OCI-LY7 (cell line): ENCODE measurements around the gene ARIH1. TPM values are rescaled to one million over a fixed set of nuclear protein-coding genes. Genes with fewer than 3 reads are reported as not detected.
"Not testable (repeated sequence)": the region's sequence is repeated elsewhere in the genome, so short reads cannot be mapped to it uniquely, and the experiment has no call there.

Experiments
- BruUV-seq: library from RNA; stranded (reverse); fragments of 400-500 nt; replicated peaks from 2 replicates; lab custom pipeline; 2021; lab: Mats Ljungman, UMichigan
- CTCF ChIA-PET: fragments of 300-600 bp; sonication (Branson Sonifier 250); formaldehyde crosslinking; loops from one replicate; lab custom pipeline; 2022; ENCODE audit warnings: antibody characterized with exemption; ENCODE audit not compliant: unreplicated experiment; lab: Charles Lee
- POLR2A ChIA-PET: fragments of 300-600 bp; sonication (Branson Sonifier 250); formaldehyde crosslinking; loops from one replicate; lab custom pipeline; 2022; ENCODE audit warnings: antibody characterized with exemption; lab: Charles Lee
- DNase-seq: peaks from one replicate; pipeline ENCODE4 v3.0.0-alpha.2; 2015; ENCODE audit warnings: low spot score
- H2AFZ ChIP-seq: fragments of 200-600 bp; sonication (generic), shearing (Covaris generic); 2 replicates; pipeline ENCODE4 v1.6.1; 2014; ENCODE audit warnings: mild to moderate bottlenecking, antibody characterized with exemption, low read length, moderate library complexity
- H3K27ac ChIP-seq: fragments of 200-600 bp; sonication (generic); 2 replicates; pipeline ENCODE4 v1.5.1; 2014; ENCODE audit warnings: mixed run types, low read depth, mild to moderate bottlenecking, moderate library complexity, low read length, inconsistent platforms; ENCODE audit not compliant: poor library complexity, severe bottlenecking
- H3K36me3 ChIP-seq: fragments of 200-600 bp; sonication (generic); 2 replicates; pipeline ENCODE4 v1.6.1; 2014; ENCODE audit warnings: mild to moderate bottlenecking, antibody characterized with exemption, low read length, moderate library complexity, mixed read lengths; ENCODE audit not compliant: insufficient read depth
- H3K4me1 ChIP-seq: fragments of 200-600 bp; sonication (generic); 2 replicates; pipeline ENCODE4 v1.5.1; 2014; ENCODE audit warnings: mild to moderate bottlenecking, low read length; ENCODE audit not compliant: insufficient read depth, poor library complexity, severe bottlenecking
- H3K4me2 ChIP-seq: fragments of 200-600 bp; sonication (generic); 2 replicates; pipeline ENCODE4 v1.6.1; 2014; ENCODE audit warnings: mild to moderate bottlenecking, low read length
- H3K4me3 ChIP-seq: fragments of 200-600 bp; sonication (generic); 2 replicates; pipeline ENCODE4 v1.5.1; 2014; ENCODE audit warnings: mild to moderate bottlenecking, low read depth, low read length; ENCODE audit not compliant: poor library complexity, severe bottlenecking
- H3K79me2 ChIP-seq: fragments of 200-600 bp; sonication (generic); 2 replicates; pipeline ENCODE4 v1.6.1; 2016; ENCODE audit warnings: low read depth, mild to moderate bottlenecking, low read length, moderate library complexity, mixed read lengths; ENCODE audit not compliant: insufficient read depth
- H3K9me2 ChIP-seq: fragments of 200-600 bp; sonication (generic); 2 replicates; pipeline ENCODE4 v1.6.1; 2016; ENCODE audit warnings: mild to moderate bottlenecking, low read length, mixed read lengths; ENCODE audit not compliant: insufficient read depth
- H3K9me3 ChIP-seq: fragments of 200-600 bp; sonication (generic); 2 replicates; pipeline ENCODE4 v1.6.1; 2014; ENCODE audit warnings: mild to moderate bottlenecking, mixed run types, low read length, mixed read lengths
- H4K20me1 ChIP-seq: fragments of 200-600 bp; sonication (generic); 2 replicates; pipeline ENCODE4 v1.6.1; 2014; ENCODE audit warnings: mild to moderate bottlenecking, antibody characterized with exemption, low read length, moderate library complexity, mixed read lengths; ENCODE audit not compliant: insufficient read depth
- intact Hi-C: fragments of 100-400 bp; cut with micrococcal nuclease; formaldehyde crosslinking; loops from one replicate; pipeline ENCODE4 v1.10.0; 2022; ENCODE audit not compliant: unreplicated experiment
- total RNA-seq, 2 experiments: library from RNA; depleted of rRNA in 1 of 2; stranded (reverse); fragments of >200 nt in 1 of 2; shearing (Covaris generic) in 1 of 2; gene quantifications; 2 replicates each; pipeline ENCODE4 v1.2.3, GENCODE V29; 2014 to 2022

The ARIH1 gene
- total RNA-seq, 2 experiments from 2014 or later, result 33.0 to 142 TPM

- BruUV-seq, POLR2A ChIA-PET, H3K79me2 ChIP-seq, H3K27ac ChIP-seq, H2AFZ ChIP-seq, H3K4me3 ChIP-seq, CTCF ChIA-PET, H3K4me1 ChIP-seq, H3K4me2 ChIP-seq, intact Hi-C loops, DNase-seq, H3K9me2 ChIP-seq, H4K20me1 ChIP-seq, H3K36me3 ChIP-seq, H3K9me3 ChIP-seq: not testable (repeated sequence)
These were observed 174.6 kb downstream of the ARIH1 start for GRCh38 chr15:72648631-72649253.

Other genes starting within 250 kb of the ARIH1 start
- 861 and 917 TPM in 2 replicates for gene PKM, start 243.1 kb upstream of the ARIH1 start, total RNA-seq (2014; rRNA removed; shearing (Covaris generic))
- gene PKM, start 243.1 kb upstream of the ARIH1 start, total RNA-seq (2022), result 791 and 1,131 TPM in 2 replicates
- 53.6 and 58.3 TPM in 2 replicates for gene PARP6, start 201.8 kb upstream of the ARIH1 start, total RNA-seq (2014; rRNA removed; shearing (Covaris generic))
- gene PARP6, start 201.8 kb upstream of the ARIH1 start, total RNA-seq (2022), result 73.3 and 85.4 TPM in 2 replicates
- gene CELF6, start 154.2 kb upstream of the ARIH1 start, total RNA-seq (2014; rRNA removed; shearing (Covaris generic)), result 0.62 and 0.79 TPM in 2 replicates
- 0.78 TPM in 1 of 2 replicates, not detected in the other for gene CELF6, start 154.2 kb upstream of the ARIH1 start, total RNA-seq (2022)
- 36.2 and 51.3 TPM in 2 replicates for gene HEXA, start 98.3 kb upstream of the ARIH1 start, total RNA-seq (2014; rRNA removed; shearing (Covaris generic))
- gene HEXA, start 98.3 kb upstream of the ARIH1 start, total RNA-seq (2022), result 80.2 and 82.6 TPM in 2 replicates
- 1.1 TPM in 1 of 2 replicates, not detected in the other for gene TMEM202, start 76.0 kb upstream of the ARIH1 start, total RNA-seq (2014; rRNA removed; shearing (Covaris generic))
- gene TMEM202, start 76.0 kb upstream of the ARIH1 start, total RNA-seq (2022), result not detected in 2 replicates
- not detected in 2 replicates for gene GOLGA6B, start 180.4 kb downstream of the ARIH1 start, total RNA-seq (2014; rRNA removed; shearing (Covaris generic))
- 0.53 TPM in 1 of 2 replicates, not detected in the other for gene GOLGA6B, start 180.4 kb downstream of the ARIH1 start, total RNA-seq (2022)
- 0.22 and 1.5 TPM in 2 replicates for gene HIGD2B, start 211.9 kb downstream of the ARIH1 start, total RNA-seq (2014; rRNA removed; shearing (Covaris generic))
- 0.33 TPM in 1 of 2 replicates, not detected in the other for gene HIGD2B, start 211.9 kb downstream of the ARIH1 start, total RNA-seq (2022)
- gene BBS4, start 211.9 kb downstream of the ARIH1 start, total RNA-seq (2014; rRNA removed; shearing (Covaris generic)), result 21.4 and 29.7 TPM in 2 replicates
- gene BBS4, start 211.9 kb downstream of the ARIH1 start, total RNA-seq (2022), result 19.7 and 29.3 TPM in 2 replicates